ENCODE data around the gene SMIM43.
"Not testable (repeated sequence)": the region's sequence is repeated elsewhere in the genome, so short reads cannot be mapped to it uniquely, and the experiment has no call there.

SMIM43 gene

DNA sequence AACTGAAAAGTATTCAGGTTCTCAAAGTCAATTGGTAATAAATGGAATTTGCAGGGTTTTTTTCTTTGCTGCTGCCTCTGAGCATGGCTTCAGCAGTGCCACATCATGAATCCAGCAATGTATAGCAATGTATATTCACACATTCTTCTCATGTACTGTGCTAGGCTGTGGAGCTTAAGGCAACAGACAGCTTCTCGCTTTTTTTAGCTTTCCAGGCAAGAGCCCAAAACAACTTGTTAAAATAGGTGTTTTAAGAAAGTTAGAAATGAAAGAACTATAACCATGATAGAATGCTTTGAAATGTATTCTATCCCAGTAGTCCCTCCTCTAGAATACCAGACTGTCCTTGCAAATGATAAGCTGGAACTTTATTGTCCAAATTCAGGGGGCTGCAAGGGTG lies 30.4 kb downstream of the SMIM43 start:
- TF ChIP-seq, protein P1, sequence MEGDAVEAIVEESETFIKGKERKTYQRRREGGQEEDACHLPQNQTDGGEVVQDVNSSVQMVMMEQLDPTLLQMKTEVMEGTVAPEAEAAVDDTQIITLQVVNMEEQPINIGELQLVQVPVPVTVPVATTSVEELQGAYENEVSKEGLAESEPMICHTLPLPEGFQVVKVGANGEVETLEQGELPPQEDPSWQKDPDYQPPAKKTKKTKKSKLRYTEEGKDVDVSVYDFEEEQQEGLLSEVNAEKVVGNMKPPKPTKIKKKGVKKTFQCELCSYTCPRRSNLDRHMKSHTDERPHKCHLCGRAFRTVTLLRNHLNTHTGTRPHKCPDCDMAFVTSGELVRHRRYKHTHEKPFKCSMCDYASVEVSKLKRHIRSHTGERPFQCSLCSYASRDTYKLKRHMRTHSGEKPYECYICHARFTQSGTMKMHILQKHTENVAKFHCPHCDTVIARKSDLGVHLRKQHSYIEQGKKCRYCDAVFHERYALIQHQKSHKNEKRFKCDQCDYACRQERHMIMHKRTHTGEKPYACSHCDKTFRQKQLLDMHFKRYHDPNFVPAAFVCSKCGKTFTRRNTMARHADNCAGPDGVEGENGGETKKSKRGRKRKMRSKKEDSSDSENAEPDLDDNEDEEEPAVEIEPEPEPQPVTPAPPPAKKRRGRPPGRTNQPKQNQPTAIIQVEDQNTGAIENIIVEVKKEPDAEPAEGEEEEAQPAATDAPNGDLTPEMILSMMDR (IDR thresholded peaks at IDR 0.05; ENCODE audit: low read depth, low read length, missing control alignments), result no peak
- no peak for DNase-seq (ENCODE audit: extremely low read depth, low read depth)
- H3K4me3 ChIP-seq (replicated peaks; ENCODE audit: low read depth, low read length), result no peak overlapping the region

DNA sequence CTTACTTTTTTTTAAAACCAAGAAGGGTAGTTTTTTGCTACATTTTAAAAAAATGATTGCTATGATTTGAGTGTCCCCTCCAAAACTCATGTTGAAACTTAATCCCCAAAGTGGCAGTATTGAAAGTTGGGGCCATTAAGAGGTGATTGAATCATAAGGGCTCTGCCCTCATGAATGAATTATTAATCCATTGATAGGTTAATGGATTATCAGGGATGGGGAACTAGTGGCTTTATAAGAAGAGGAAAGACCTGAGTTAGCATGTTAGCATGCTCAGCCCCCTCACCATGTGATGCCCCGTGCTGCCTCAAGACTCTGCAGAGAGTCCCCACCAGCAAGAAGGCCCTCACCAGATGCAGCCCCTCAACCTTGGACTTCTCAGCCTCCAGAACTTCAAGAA lies 31.0 kb downstream of the SMIM43 start:
- TF ChIP-seq, protein P1 (IDR thresholded peaks at IDR 0.05; ENCODE audit: low read depth, low read length, missing control alignments), result no peak
- no peak for DNase-seq (ENCODE audit: extremely low read depth, low read depth)
- H3K4me3 ChIP-seq (replicated peaks; ENCODE audit: low read depth, low read length), result no peak overlapping the region

DNA sequence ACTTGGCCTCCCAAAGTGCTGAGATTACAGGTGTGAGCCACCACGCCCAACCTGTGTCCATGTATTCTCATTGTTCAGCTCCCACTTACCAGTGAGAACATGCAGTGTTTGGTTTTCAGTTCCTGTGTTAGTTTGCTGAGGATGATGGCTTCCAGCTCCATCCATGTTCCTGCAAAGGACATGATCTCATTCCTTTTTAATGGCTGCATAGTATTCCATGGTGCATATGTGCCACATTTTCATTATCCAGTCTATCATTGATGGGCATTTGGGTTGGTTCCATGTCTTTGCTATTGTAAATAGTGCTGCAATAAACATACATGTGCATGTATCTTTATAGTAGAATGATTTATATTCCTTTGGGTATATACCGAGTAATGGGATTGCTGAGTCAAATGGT lies 35.2 kb downstream of the SMIM43 start:
- H3K4me3 ChIP-seq (replicated peaks; ENCODE audit: low read depth, low read length); DNase-seq (ENCODE audit: extremely low read depth, low read depth): not testable (repeated sequence)

- TF ChIP-seq, protein P1 (IDR thresholded peaks at IDR 0.05; ENCODE audit: low read depth, low read length, missing control alignments), result no peak
- no peak overlapping the region for H3K4me3 ChIP-seq (replicated peaks; ENCODE audit: low read depth, low read length)
- peak; percentile 22 for DNase-seq (ENCODE audit: extremely low read depth, low read depth)
Measured at GRCh38 chr4:121728798-121729226, 36.2 kb downstream of the SMIM43 start.

DNA sequence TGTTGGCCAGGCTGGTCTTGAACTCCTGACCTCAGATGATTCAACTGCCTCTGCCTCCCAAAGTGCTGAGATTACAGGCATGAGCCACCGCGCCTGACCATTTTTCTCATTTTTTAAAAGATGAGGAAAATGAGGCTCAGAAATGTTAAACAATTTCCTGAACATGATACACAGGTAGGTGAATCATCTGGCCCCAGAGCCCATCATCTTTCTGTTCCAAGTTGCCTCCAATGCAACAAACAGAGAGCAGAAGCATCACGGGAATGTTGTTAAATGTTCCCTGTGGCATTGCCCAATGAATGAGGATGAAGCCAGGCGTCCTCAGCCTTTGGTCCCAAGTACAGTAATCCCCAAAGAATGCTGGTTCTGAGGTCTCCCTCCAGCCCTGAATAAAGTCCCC lies 36.9 kb downstream of the SMIM43 start:
- TF ChIP-seq, protein P1 (IDR thresholded peaks at IDR 0.05; ENCODE audit: low read depth, low read length, missing control alignments), result no peak
- no peak overlapping the region for H3K4me3 ChIP-seq (replicated peaks; ENCODE audit: low read depth, low read length)
- no peak for DNase-seq (ENCODE audit: extremely low read depth, low read depth)

GRCh38 chr4:121726642-121727268 lies 38.2 kb downstream of the SMIM43 start:
- TF ChIP-seq, protein P1 (IDR thresholded peaks at IDR 0.05; ENCODE audit: low read depth, low read length, missing control alignments), result peak; percentile 54
- H3K4me3 ChIP-seq (replicated peaks; ENCODE audit: low read depth, low read length), result no peak overlapping the region
- peak; percentile 63 for DNase-seq (ENCODE audit: extremely low read depth, low read depth)

GRCh38 chr4:121724671-121725070 lies 40.3 kb downstream of the SMIM43 start:
- TF ChIP-seq, protein P1 (IDR thresholded peaks at IDR 0.05; ENCODE audit: low read depth, low read length, missing control alignments), result no peak
- no peak overlapping the region for H3K4me3 ChIP-seq (replicated peaks; ENCODE audit: low read depth, low read length)
- DNase-seq (ENCODE audit: extremely low read depth, low read depth), result no peak

Measured in HFF-Myc (cell line).